CD4-positive, alpha-beta T cell (primary cell): ENCODE data around the gene MMP10. TPM values are rescaled to one million over a fixed set of nuclear protein-coding genes. Genes with fewer than 3 reads are reported as not detected.

Experiments used
- ATAC-seq: fragments of 200-7000 bp; cut with Tn5 transposase; one replicate; pipeline ENCODE4 v1.10.0; 2022; ENCODE audit warnings: mild to moderate bottlenecking; ENCODE audit not compliant: poor library complexity
- CTCF ChIA-PET: fragments of 350-600 bp; sonication (Branson Sonifier 250); formaldehyde crosslinking; loops from one replicate; lab custom pipeline; 2021; ENCODE audit warnings: antibody characterized with exemption, inconsistent platforms; lab: Charles Lee
- POLR2A ChIA-PET: fragments of 350-600 bp; sonication (Branson Sonifier 250); formaldehyde crosslinking; loops from one replicate; lab custom pipeline; 2021; ENCODE audit warnings: antibody characterized with exemption, inconsistent platforms; lab: Charles Lee
- DNase-seq, 14 experiments: peaks; one replicate each; pipeline ENCODE4 v3.0.0-alpha.2; 2013 to 2020; ENCODE audit warnings: mixed read lengths in 2 of 14
- H3K27ac ChIP-seq, 2 donors: one replicate each; pipeline versions ENCODE4 v1.5.1 to v1.7.0; 2013; ENCODE audit warnings: low read length in 2 of 2, low read depth in 1 of 2, mild to moderate bottlenecking in 1 of 2
- H3K27me3 ChIP-seq, 2 experiments: 1 replicate in 1 of 2; 2 replicates in 1 of 2; pipeline versions ENCODE4 v1.6.1 to v1.7.0; 2013; ENCODE audit warnings: low read length in 2 of 2, control low read depth in 1 of 2, mild to moderate bottlenecking in 1 of 2, moderate library complexity in 1 of 2; ENCODE audit not compliant: insufficient read depth in 2 of 2, control insufficient read depth in 1 of 2
- H3K36me3 ChIP-seq: one replicate; pipeline ENCODE4 v1.6.1; 2013; ENCODE audit warnings: low read length, control low read depth; ENCODE audit not compliant: insufficient read depth
- H3K4me1 ChIP-seq: one replicate; pipeline ENCODE4 v1.6.1; 2013; ENCODE audit warnings: low read length, control low read depth; ENCODE audit not compliant: insufficient read depth
- H3K4me3 ChIP-seq: one replicate; pipeline ENCODE4 v1.5.1; 2013; ENCODE audit warnings: mild to moderate bottlenecking, low read length, moderate library complexity
- H3K9me3 ChIP-seq, 2 experiments: 1 replicate in 1 of 2; 2 replicates in 1 of 2; pipeline versions ENCODE4 v1.6.1 to v1.7.0; 2013; ENCODE audit warnings: low read length in 2 of 2, mild to moderate bottlenecking in 2 of 2, control low read depth in 1 of 2, moderate library complexity in 1 of 2; ENCODE audit not compliant: control insufficient read depth in 1 of 2, insufficient read depth in 1 of 2
- H3K27ac Mint-ChIP-seq: one replicate; pipeline ENCODE4 v1.8.0; 2020; ENCODE audit warnings: mixed read lengths
- H3K27me3 Mint-ChIP-seq: one replicate; pipeline ENCODE4 v1.8.0; 2021; ENCODE audit warnings: mixed read lengths
- H3K36me3 Mint-ChIP-seq: one replicate; pipeline ENCODE4 v1.8.0; 2021; ENCODE audit warnings: low read depth, mixed read lengths
- H3K4me1 Mint-ChIP-seq: one replicate; pipeline ENCODE4 v1.8.0; 2021; ENCODE audit warnings: low read depth, mixed read lengths
- H3K4me3 Mint-ChIP-seq: one replicate; pipeline ENCODE4 v1.8.0; 2020; ENCODE audit warnings: mild to moderate bottlenecking, mixed read lengths
- H3K9me3 Mint-ChIP-seq: one replicate; pipeline ENCODE4 v1.8.0; 2020; ENCODE audit warnings: mixed read lengths
- CTCF ChIP-seq: fragments of 200-600 bp; IDR thresholded peaks from one replicate; pipeline ENCODE4 v1.8.0; 2022; ENCODE audit warnings: antibody characterized with exemption, mild to moderate bottlenecking
- intact Hi-C, 2 experiments: fragments of 100-400 bp; cut with DNase I in 1 of 2; cut with micrococcal nuclease in 1 of 2; formaldehyde crosslinking; loops; one replicate each; pipeline versions ENCODE4 v1.15.1 to v1.9.0; 2023 to 2025; cut with DNase I, micrococcal nuclease
- total RNA-seq, 174 experiments: library from RNA in 2 of 174; stranded (reverse) in 2 of 174; gene quantifications; one replicate each; pipeline ENCODE4 v1.2.3 and lab custom pipeline; 2021 to 2026

Gene MMP10
- total RNA-seq, 2 experiments from 2014 or later, result not detected

GRCh38 chr11:102819491-102819890 is 39.1 kb upstream of the MMP10 start:
- Mint-ChIP-seq H3K9me3 (peaks cover 10% of the 10 kb centered on the region), H3K4me3 (no peak overlapping the region), H3K36me3 (no peaks in the 10 kb centered on the region), H3K4me1 (no peaks in the 10 kb centered on the region), H3K27me3 (no peaks in the 10 kb centered on the region), H3K27ac (no peak overlapping the region)
- H3K36me3 ChIP-seq, result no peaks in the 10 kb centered on the region
- POLR2A ChIA-PET, result no interaction called here
- H3K9me3 ChIP-seq, result peaks cover 0 to 9% of the 10 kb centered on the region in 2 experiments
- intact Hi-C loops, result no loop called here
- no peak for DNase-seq
- no peak for ATAC-seq
- H3K4me3 ChIP-seq, result no peak overlapping the region
- H3K27me3 ChIP-seq, result no peaks in the 10 kb centered on the region
- CTCF ChIA-PET, result no interaction called here
- no peaks in the 10 kb centered on the region for H3K4me1 ChIP-seq
- H3K27ac ChIP-seq, result no peak overlapping the region
- no peak for TF ChIP-seq CTCF

- Histone ChIP-seq H3K36me3 (no peaks in the 10 kb centered on the region), H3K4me1 (no peaks in the 10 kb centered on the region), H3K4me3 (no peak overlapping the region), H3K9me3 (no peaks in the 10 kb centered on the region), H3K27ac (no peak overlapping the region), H3K27me3 (no peaks in the 10 kb centered on the region)
- no peak overlapping the region for H3K27ac Mint-ChIP-seq
- no peaks in the 10 kb centered on the region for H3K4me1 Mint-ChIP-seq
- H3K27me3 Mint-ChIP-seq, result peaks cover 7% of the 10 kb centered on the region
- ATAC-seq (no peak), DNase-seq (no peak)
- no peak for TF ChIP-seq CTCF
- ChIA-PET POLR2A (no interaction called here), CTCF (no interaction called here)
- no peak overlapping the region for H3K4me3 Mint-ChIP-seq
- H3K36me3 Mint-ChIP-seq, result no peaks in the 10 kb centered on the region
- H3K9me3 Mint-ChIP-seq, result peaks cover 10% of the 10 kb centered on the region
- intact Hi-C loops, result no loop called here
These were observed 33.1 kb upstream of the MMP10 start for GRCh38 chr11:102813484-102813883.

- ChIA-PET POLR2A (no interaction called here), CTCF (no interaction called here)
- Mint-ChIP-seq H3K4me3 (no peak overlapping the region), H3K27me3 (peaks cover 7% of the 10 kb centered on the region), H3K4me1 (no peaks in the 10 kb centered on the region), H3K36me3 (no peaks in the 10 kb centered on the region), H3K27ac (no peak overlapping the region), H3K9me3 (peaks cover 4% of the 10 kb centered on the region)
- TF ChIP-seq CTCF, result no peak
- Histone ChIP-seq H3K4me3 (no peak overlapping the region), H3K9me3 (peaks cover 0 to 5% of the 10 kb centered on the region in 2 experiments), H3K36me3 (no peaks in the 10 kb centered on the region), H3K4me1 (no peaks in the 10 kb centered on the region), H3K27me3 (no peaks in the 10 kb centered on the region), H3K27ac (no peak overlapping the region)
- DNase-seq (no peak), ATAC-seq (no peak)
- intact Hi-C loops, result no loop called here
These were observed 31.8 kb upstream of the MMP10 start for GRCh38 chr11:102812188-102812587.
